Progenitor cell of endocrine pancreas (in vitro differentiated cells): ENCODE data around the gene PPDPF. TPM values are rescaled to one million over a fixed set of nuclear protein-coding genes. Genes with fewer than 3 reads are reported as not detected.

Experiments
- DNase-seq: peaks from one replicate; pipeline ENCODE4 v3.0.0; 2021; ENCODE audit warnings: low spot score; ENCODE audit not compliant: unreplicated experiment
- H3K27ac Mint-ChIP-seq: 2 replicates; pipeline ENCODE4 v1.8.0; 2021; ENCODE audit warnings: mild to moderate bottlenecking, moderate library complexity, mixed read lengths
- H3K27me3 Mint-ChIP-seq: 2 replicates; pipeline ENCODE4 v1.8.0; 2021; ENCODE audit warnings: mixed read lengths
- H3K36me3 Mint-ChIP-seq: 2 replicates; pipeline ENCODE4 v1.8.0; 2022; ENCODE audit warnings: mixed read lengths; ENCODE audit not compliant: insufficient read depth
- H3K4me1 Mint-ChIP-seq: 2 replicates; pipeline ENCODE4 v1.8.0; 2021; ENCODE audit warnings: low read depth, mixed read lengths
- H3K4me3 Mint-ChIP-seq: 2 replicates; pipeline ENCODE4 v1.8.0; 2021; ENCODE audit warnings: low read depth, mild to moderate bottlenecking, moderate library complexity, mixed read lengths
- H3K9me3 Mint-ChIP-seq: 2 replicates; pipeline ENCODE4 v1.8.0; 2021; ENCODE audit warnings: low read depth, mixed read lengths
- total RNA-seq: library from RNA; stranded (reverse); gene quantifications from 2 replicates; pipeline ENCODE4 v1.2.1, GENCODE V29; 2021
- TF ChIP-seq, protein P1 (sequence below): fragments of 200-600 bp; sonication (generic); IDR thresholded peaks from one replicate; pipeline ENCODE4 v1.5.0; 2021; ENCODE audit warnings: antibody characterized with exemption, mild to moderate bottlenecking; ENCODE audit not compliant: unreplicated experiment

PPDPF gene
- total RNA-seq, 1 donor from 2014 or later, result 374 TPM

DNA sequence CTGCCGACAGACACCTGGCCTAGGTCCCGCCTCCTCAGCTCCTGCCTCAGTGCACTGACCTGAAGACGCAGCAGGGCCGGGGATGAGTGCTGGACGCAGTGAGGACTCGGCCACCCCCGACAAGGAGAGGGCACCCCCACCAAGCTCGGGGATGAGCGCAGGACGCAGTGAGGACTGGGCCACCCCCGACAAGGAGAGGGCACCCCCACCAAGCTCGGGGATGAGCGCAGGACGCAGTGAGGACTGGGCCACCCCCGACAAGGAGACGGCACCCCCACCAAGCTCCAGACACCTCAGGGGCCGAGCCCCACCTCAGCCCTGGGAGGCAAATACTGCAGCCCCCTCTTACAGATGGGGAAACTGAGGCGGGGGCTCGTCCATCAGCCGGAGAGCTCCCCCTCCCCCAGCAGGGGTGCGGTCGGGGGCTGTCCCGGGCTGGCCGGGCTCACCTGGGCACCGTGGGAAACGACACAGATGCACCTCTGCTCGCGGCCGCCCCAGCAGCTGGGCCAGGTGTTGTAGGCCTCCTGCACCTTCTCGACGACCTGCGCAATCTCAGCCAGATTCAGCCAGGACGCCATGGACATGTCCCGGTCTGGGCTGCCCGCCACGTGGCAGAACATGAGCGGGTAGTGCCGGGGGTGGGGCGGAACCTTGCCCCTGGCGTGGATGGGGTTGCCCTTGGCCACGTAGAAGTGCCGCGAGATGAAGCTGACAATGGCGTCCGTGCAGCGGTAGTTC is 46.0 kb downstream of the PPDPF start:
- TF ChIP-seq, protein P1, sequence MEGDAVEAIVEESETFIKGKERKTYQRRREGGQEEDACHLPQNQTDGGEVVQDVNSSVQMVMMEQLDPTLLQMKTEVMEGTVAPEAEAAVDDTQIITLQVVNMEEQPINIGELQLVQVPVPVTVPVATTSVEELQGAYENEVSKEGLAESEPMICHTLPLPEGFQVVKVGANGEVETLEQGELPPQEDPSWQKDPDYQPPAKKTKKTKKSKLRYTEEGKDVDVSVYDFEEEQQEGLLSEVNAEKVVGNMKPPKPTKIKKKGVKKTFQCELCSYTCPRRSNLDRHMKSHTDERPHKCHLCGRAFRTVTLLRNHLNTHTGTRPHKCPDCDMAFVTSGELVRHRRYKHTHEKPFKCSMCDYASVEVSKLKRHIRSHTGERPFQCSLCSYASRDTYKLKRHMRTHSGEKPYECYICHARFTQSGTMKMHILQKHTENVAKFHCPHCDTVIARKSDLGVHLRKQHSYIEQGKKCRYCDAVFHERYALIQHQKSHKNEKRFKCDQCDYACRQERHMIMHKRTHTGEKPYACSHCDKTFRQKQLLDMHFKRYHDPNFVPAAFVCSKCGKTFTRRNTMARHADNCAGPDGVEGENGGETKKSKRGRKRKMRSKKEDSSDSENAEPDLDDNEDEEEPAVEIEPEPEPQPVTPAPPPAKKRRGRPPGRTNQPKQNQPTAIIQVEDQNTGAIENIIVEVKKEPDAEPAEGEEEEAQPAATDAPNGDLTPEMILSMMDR, result no peak
- Mint-ChIP-seq H3K4me3 (no peak overlapping the region), H3K4me1 (no peaks in the 10 kb centered on the region), H3K27me3 (no peaks in the 10 kb centered on the region), H3K36me3 (no peaks in the 10 kb centered on the region), H3K9me3 (no peaks in the 10 kb centered on the region), H3K27ac (no peak overlapping the region)
- DNase-seq, result no peak

DNA sequence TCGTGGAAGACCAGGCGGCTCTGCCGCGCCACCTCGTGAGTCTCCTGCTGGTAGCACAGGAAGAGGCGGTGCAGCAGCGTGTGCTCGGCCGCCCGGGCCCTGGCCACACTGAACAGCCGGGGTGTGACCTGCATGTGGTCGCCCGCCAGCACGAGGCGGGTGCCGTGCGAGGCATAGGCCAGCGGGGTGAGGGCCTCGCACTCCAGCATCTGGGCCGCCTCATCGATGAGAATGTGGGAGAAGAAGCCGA is 46.5 kb downstream of the PPDPF start:
- Mint-ChIP-seq H3K27me3 (no peaks in the 10 kb centered on the region), H3K4me1 (no peaks in the 10 kb centered on the region), H3K4me3 (no peak overlapping the region), H3K36me3 (no peaks in the 10 kb centered on the region), H3K9me3 (no peaks in the 10 kb centered on the region), H3K27ac (no peak overlapping the region)
- TF ChIP-seq, protein P1, result no peak
- DNase-seq, result no peak

DNA sequence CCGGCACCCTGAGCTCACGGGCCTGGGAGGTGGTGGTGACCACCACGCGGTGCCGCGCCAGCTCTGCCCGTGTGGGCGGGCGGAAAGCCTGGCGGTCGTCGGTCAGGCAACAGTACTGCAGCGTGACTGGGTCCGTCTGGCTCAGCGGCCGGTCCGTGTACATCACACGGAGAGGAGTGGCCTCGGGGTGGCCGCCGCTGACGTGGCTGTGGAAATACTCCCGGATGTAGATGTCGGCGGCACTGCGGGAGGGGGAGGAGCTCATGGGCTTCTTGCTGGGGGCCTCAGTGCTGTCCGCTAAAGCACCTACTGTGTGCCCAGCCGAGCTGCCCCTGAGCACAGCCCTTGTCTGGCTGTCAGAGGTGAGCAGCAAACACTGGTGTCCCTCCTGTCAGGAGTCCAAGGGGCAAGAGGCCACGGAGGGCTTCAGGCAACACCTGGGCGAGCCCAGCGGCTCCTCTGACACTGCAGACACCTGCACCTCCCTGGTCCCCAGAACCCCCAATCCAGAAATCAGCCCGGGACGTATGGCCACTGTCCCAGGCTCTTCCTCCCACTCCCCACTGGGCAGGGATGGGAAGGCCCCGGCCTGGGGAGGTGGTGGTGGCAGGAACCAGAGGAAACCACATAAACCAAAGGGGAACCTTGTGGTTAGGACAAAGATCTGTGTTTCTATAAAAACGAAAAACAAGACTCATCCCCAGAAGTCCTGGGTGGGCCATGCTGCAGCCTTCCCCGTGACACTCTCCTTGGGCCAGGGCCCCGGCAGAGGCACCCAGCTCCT is 47.0 kb downstream of the PPDPF start:
- H3K27me3 Mint-ChIP-seq, result no peaks in the 10 kb centered on the region
- TF ChIP-seq, protein P1, result no peak

DNA sequence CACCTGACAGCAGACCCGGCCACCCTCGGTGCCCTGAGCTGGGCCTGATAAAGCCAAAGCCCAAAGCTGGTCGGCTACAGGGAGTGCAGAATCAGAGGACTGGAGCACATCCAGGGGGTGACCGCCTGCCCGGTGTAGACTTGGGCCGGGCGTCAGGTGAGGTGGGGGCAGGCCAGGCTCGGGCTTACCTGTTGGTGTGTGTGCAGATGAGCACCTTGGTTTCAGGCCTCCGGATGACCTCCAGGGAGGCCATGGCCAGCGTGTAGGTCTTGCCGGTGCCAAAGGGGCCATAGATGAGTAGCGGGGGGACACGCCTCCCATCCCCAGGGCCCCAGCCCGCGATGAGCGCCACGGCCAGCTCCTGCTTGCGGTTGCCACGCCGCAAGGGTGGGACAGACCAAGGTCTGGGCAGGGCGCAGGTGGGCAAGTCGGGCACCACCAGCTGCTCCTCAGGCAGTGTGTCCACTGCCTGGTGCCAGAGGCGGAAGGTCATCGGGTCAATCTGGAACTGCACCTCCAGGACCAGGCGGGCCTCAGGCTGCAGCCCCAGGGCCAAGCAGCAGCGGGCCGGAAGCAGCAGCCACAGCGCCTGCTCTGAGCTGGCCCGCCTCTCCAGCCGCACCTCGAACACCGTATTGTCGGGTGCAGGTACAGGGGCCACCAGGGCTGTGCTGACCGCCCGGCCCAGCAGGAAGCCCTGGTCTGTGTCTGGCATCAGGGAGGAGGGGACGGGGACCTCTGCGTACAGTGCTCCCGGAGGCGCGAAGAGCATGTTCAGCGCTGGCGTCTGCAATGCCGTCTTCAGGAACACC is 47.8 kb downstream of the PPDPF start:
- no peak for DNase-seq
- TF ChIP-seq, protein P1, result no peak
- Mint-ChIP-seq H3K9me3 (no peaks in the 10 kb centered on the region), H3K27ac (no peak overlapping the region), H3K4me1 (no peaks in the 10 kb centered on the region), H3K36me3 (no peaks in the 10 kb centered on the region), H3K27me3 (no peaks in the 10 kb centered on the region), H3K4me3 (no peak overlapping the region)

More for the DNA sequence above, 47.0 kb downstream of the PPDPF start:
- no peaks in the 10 kb centered on the region for H3K9me3 Mint-ChIP-seq
- H3K27ac Mint-ChIP-seq, result no peak overlapping the region
- no peaks in the 10 kb centered on the region for H3K4me1 Mint-ChIP-seq
- H3K36me3 Mint-ChIP-seq, result no peaks in the 10 kb centered on the region
- no peak overlapping the region for H3K4me3 Mint-ChIP-seq
- no peak for DNase-seq
